ENCODE measurements around the gene TMEM86B. TPM values are rescaled to one million over a fixed set of nuclear protein-coding genes. Genes with fewer than 3 reads are reported as not detected.

TMEM86B gene
- total RNA-seq, 1 donor from 2014 or later, result 14.8 TPM

- intact Hi-C loops (cut with micrococcal nuclease), result no loop called here
- TF ChIP-seq CTCF (IDR thresholded peaks at IDR 0.05), result no peak
- H3K4me3 Mint-ChIP-seq, result no peak overlapping the region
- ATAC-seq (ENCODE audit: low read depth) (no peak), DNase-seq (no peak)
- ChIA-PET CTCF (no interaction called here), POLR2A (interaction anchor here (0.7 to 12.3 kb wide), 2 partner anchors 17 to 393 kb away, joined by 4 to 277 read pairs; partner anchors contain the start of genes BRSK1 and HSPBP1)
- no peak overlapping the region for H3K27ac Mint-ChIP-seq
- H3K27me3 Mint-ChIP-seq, result no peaks in the 10 kb centered on the region
- H3K9me3 Mint-ChIP-seq, result peaks cover 2% of the 10 kb centered on the region
- peaks cover 20% of the 10 kb centered on the region for H3K36me3 Mint-ChIP-seq (ENCODE audit: low read depth)
- peaks cover 26% of the 10 kb centered on the region for H3K4me1 Mint-ChIP-seq
Measured at GRCh38 chr19:55261671-55262126, 33.1 kb upstream of the TMEM86B start.

GRCh38 chr19:55259540-55260210 is 31.1 kb upstream of the TMEM86B start:
- intact Hi-C loops (cut with micrococcal nuclease), result loop anchor here (1.0 to 10.0 kb wide), 11 partner anchors 17 to 797 kb away; partner anchors contain the start of genes HSPBP1, KMT5C, LENG9 and PPP1R12C
- peaks cover 30% of the 10 kb centered on the region for H3K36me3 Mint-ChIP-seq (ENCODE audit: low read depth)
- ChIA-PET CTCF (interaction anchor here (0.7 to 1.4 kb wide), 5 partner anchors 18 to 80 kb away, joined by 3 to 7 read pairs (median 3); partner anchors contain the start of gene KMT5C), POLR2A (interaction anchor here (0.6 to 12.3 kb wide), 21 partner anchors 9 to 811 kb away, joined by 3 to 277 read pairs (median 7); partner anchors contain the start of genes BRSK1, CCDC106, HSPBP1 and KMT5C)
- ATAC-seq (ENCODE audit: low read depth) (no peak), DNase-seq (no peak)
- H3K9me3 Mint-ChIP-seq, result no peaks in the 10 kb centered on the region
- H3K4me1 Mint-ChIP-seq, result peaks cover 45% of the 10 kb centered on the region
- no peak for TF ChIP-seq CTCF (IDR thresholded peaks at IDR 0.05)
- peak overlapping the region; percentile 94 for H3K4me3 Mint-ChIP-seq
- no peaks in the 10 kb centered on the region for H3K27me3 Mint-ChIP-seq
- H3K27ac Mint-ChIP-seq, result peak overlapping the region; percentile 96

GRCh38 chr19:55258828-55259539 is 30.4 kb upstream of the TMEM86B start, which contains the start of gene PPP6R1:
PPP6R1 (minus strand) TSS chr19:55259017; CDS start chr19:55247103, 11,914 bp downstream.
- H3K36me3 Mint-ChIP-seq (ENCODE audit: low read depth), result peaks cover 30% of the 10 kb centered on the region
- no peak for TF ChIP-seq CTCF (IDR thresholded peaks at IDR 0.05)
- peak within 1 kb of the TSS; percentile 100 for H3K27ac Mint-ChIP-seq
- H3K27me3 Mint-ChIP-seq, result no peaks in the 10 kb centered on the region
- H3K4me1 Mint-ChIP-seq, result peaks cover 52% of the 10 kb centered on the region
- intact Hi-C loops (cut with micrococcal nuclease), result loop anchor here (1.0 to 10.0 kb wide), 11 partner anchors 17 to 797 kb away; partner anchors contain the start of genes HSPBP1, KMT5C, LENG9 and PPP1R12C
- DNase-seq, result peak; percentile 94
- no peaks in the 10 kb centered on the region for H3K9me3 Mint-ChIP-seq
- peak within 1 kb of the TSS; percentile 98 for H3K4me3 Mint-ChIP-seq
- ATAC-seq (ENCODE audit: low read depth), result peak; percentile 75
- ChIA-PET CTCF (interaction anchor here (0.7 to 1.4 kb wide), 5 partner anchors 19 to 81 kb away, joined by 3 to 7 read pairs (median 3); partner anchors contain the start of gene KMT5C), POLR2A (interaction anchor here (0.6 to 12.3 kb wide), 22 partner anchors 8 to 810 kb away, joined by 3 to 277 read pairs (median 6); partner anchors contain the start of genes BRSK1, CCDC106, HSPBP1 and KMT5C)

- no peaks in the 10 kb centered on the region for H3K9me3 Mint-ChIP-seq
- ATAC-seq (ENCODE audit: low read depth) (peak; percentile 7), DNase-seq (no peak)
- H3K4me1 Mint-ChIP-seq, result peaks cover 57% of the 10 kb centered on the region
- H3K27me3 Mint-ChIP-seq, result no peaks in the 10 kb centered on the region
- ChIA-PET POLR2A (interaction anchor here (0.5 to 12.3 kb wide), 13 partner anchors 17 to 396 kb away, joined by 3 to 277 read pairs (median 8); partner anchors contain the start of genes BRSK1, HSPBP1, ISOC2 and KMT5C), CTCF (no interaction called here)
- H3K36me3 Mint-ChIP-seq (ENCODE audit: low read depth), result peaks cover 36% of the 10 kb centered on the region
- intact Hi-C loops (cut with micrococcal nuclease), result loop anchor here (2.0 to 10.0 kb wide), 3 partner anchors 44 to 796 kb away; partner anchors contain the start of genes LENG9, ZNF524 and ZNF865
- no peak for TF ChIP-seq CTCF (IDR thresholded peaks at IDR 0.05)
- H3K4me3 Mint-ChIP-seq, result peak overlapping the region; percentile 94
- H3K27ac Mint-ChIP-seq, result peak overlapping the region; percentile 96
Measured at GRCh38 chr19:55258476-55258827, 29.9 kb upstream of the TMEM86B start.

Data from activated B cell treated with CpG ODN at 0.5 μM for 24 hours (primary cell).